Measurements from ENCODE around the gene ADGRG7. TPM values are rescaled to one million over a fixed set of nuclear protein-coding genes. Genes with fewer than 3 reads are reported as not detected.

Gene ADGRG7
- total and polyA plus RNA-seq, 4 donors, result 2.1 to 65.5 (median 13.7) TPM

GRCh38 chr3:100630664-100631063, 21.3 kb downstream of the ADGRG7 start (continued):
- TF ChIP-seq CTCF (IDR thresholded peaks at IDR 0.05; ENCODE audit: low read depth, low read length, missing input control) (no peak), HNF4A (conservative IDR thresholded peaks at IDR 0.05) (no peak), SP1 (IDR thresholded peaks at IDR 0.05) (no peak)

GRCh38 chr3:100631236-100631635, 21.8 kb downstream of the ADGRG7 start:
- 94% methylated on average over 1 of the region's 1 CpG for WGBS
- no peak for TF ChIP-seq MAX (IDR thresholded peaks at IDR 0.05)
- no peak for TF ChIP-seq FOXA2 (IDR thresholded peaks at IDR 0.05)
- no peak for TF ChIP-seq YY1 (IDR thresholded peaks at IDR 0.05)
- TF ChIP-seq HNF4G (IDR thresholded peaks at IDR 0.05), result no peak
- no peak for TF ChIP-seq GABPA (IDR thresholded peaks at IDR 0.05 in 1 of 2, conservative IDR thresholded peaks at IDR 0.05 in 1 of 2)
- TF ChIP-seq REST (IDR thresholded peaks at IDR 0.05), result no peak
- no peak for TF ChIP-seq TAF1 (conservative IDR thresholded peaks at IDR 0.05)
- TF ChIP-seq JUND (IDR thresholded peaks at IDR 0.05), result no peak
- no peak for TF ChIP-seq SP1 (IDR thresholded peaks at IDR 0.05)
- no peak for TF ChIP-seq ZBTB33 (IDR thresholded peaks at IDR 0.05)
- no peak for TF ChIP-seq CTCF (IDR thresholded peaks at IDR 0.05; ENCODE audit: low read depth, low read length, missing input control)
- no peak for TF ChIP-seq ATF3 (IDR thresholded peaks at IDR 0.05)
- no peak for TF ChIP-seq RAD21 (IDR thresholded peaks at IDR 0.05)
- no peak overlapping the region for H3K4me3 ChIP-seq (ENCODE audit: low read depth in 1 of 3, low read length in 3 of 3)
- H3K9me3 ChIP-seq (ENCODE audit: control insufficient read depth in 4 of 4, low read length in 3 of 4), result no peaks in the 10 kb centered on the region
- DNase-seq (ENCODE audit: low spot score), result no peak
- no peaks in the 10 kb centered on the region for H3K27me3 ChIP-seq (ENCODE audit: control insufficient read depth in 4 of 4, insufficient read depth in 4 of 4, low read length in 3 of 4)
- H3K27ac ChIP-seq (ENCODE audit: low read depth in 1 of 2, low read length in 2 of 2), result no peak overlapping the region
- no peak overlapping the region for H3K9ac ChIP-seq (ENCODE audit: low read depth in 1 of 2, low read length in 2 of 2)
- peaks cover 2 to 17% (median 7%) of the 10 kb centered on the region in 4 donors for H3K4me1 ChIP-seq (ENCODE audit: control insufficient read depth in 4 of 4, insufficient read depth in 4 of 4, low read length in 3 of 4)
- H3K36me3 ChIP-seq (ENCODE audit: control insufficient read depth in 4 of 4, insufficient read depth in 3 of 4, low read depth in 1 of 4, low read length in 3 of 4), result no peaks in the 10 kb centered on the region

All from liver (tissue), 9 donors.